Measurements from ENCODE around the gene TARS3.

- no peak for TF ChIP-seq CTCF (conservative IDR thresholded peaks at IDR 0.05; ENCODE audit: low read length)
- no peak for TF ChIP-seq EZH2phosphoT487 (IDR thresholded peaks at IDR 0.05; ENCODE audit: borderline replicate concordance)
Measured at GRCh38 chr15:101733545-101733944, 9.3 kb upstream of the TARS3 start.
